HTERT RPE-1 (cell line): Measurements from ENCODE around the gene CYP21A2.

Experiments
- in situ Hi-C: fragments of 300-500 bp; cut with MboI; formaldehyde crosslinking; loops from 4 replicates; pipeline ENCODE4 v1.14.3; 2020; ENCODE audit warnings: low sequenced_read_pairs

Gene CYP21A2

GRCh38 chr6:32081168-32081990 lies 43.2 kb downstream of the CYP21A2 start:
- in situ Hi-C loops: no loop called here

GRCh38 chr6:32082478-32082877 lies 44.3 kb downstream of the CYP21A2 start:
- in situ Hi-C loops: no loop called here

GRCh38 chr6:32082935-32083334 lies 44.7 kb downstream of the CYP21A2 start:
- in situ Hi-C loops: no loop called here

GRCh38 chr6:32083812-32084768 lies 45.9 kb downstream of the CYP21A2 start:
- in situ Hi-C loops: no loop called here

- in situ Hi-C loops: no loop called here
Measured at GRCh38 chr6:32084780-32085179, 46.6 kb downstream of the CYP21A2 start.

- in situ Hi-C loops: no loop called here
Measured at GRCh38 chr6:32085759-32086459, 47.7 kb downstream of the CYP21A2 start.

- in situ Hi-C loops: no loop called here
Measured at GRCh38 chr6:32086661-32087573, 48.7 kb downstream of the CYP21A2 start.

- in situ Hi-C loops: no loop called here
Measured at GRCh38 chr6:32087574-32088486, 49.6 kb downstream of the CYP21A2 start.

- in situ Hi-C loops: no loop called here
Measured at GRCh38 chr6:32088487-32089049, 50.4 kb downstream of the CYP21A2 start.

- in situ Hi-C loops: no loop called here
Measured at GRCh38 chr6:32089082-32089828, 51.0 kb downstream of the CYP21A2 start.
